KOPT-K1 (cell line): ENCODE measurements around the gene DYNC2H1.

ENCODE experiments used
- H3K27ac ChIP-seq: fragments of 200-600 bp; sonication (generic); 2 replicates; pipeline ENCODE4 v1.5.1; 2016; ENCODE audit warnings: antibody characterized with exemption, mild to moderate bottlenecking, low read depth, low read length; ENCODE audit not compliant: poor library complexity, severe bottlenecking
- H3K36me3 ChIP-seq: fragments of 200-600 bp; sonication (generic); 2 replicates; pipeline ENCODE4 v1.5.1; 2017; ENCODE audit warnings: antibody characterized with exemption, mild to moderate bottlenecking, low read length, moderate library complexity; ENCODE audit not compliant: insufficient read depth
- H3K9me3 ChIP-seq: fragments of 200-600 bp; sonication (generic); 2 replicates; pipeline ENCODE4 v1.5.1; 2017; ENCODE audit warnings: antibody characterized with exemption, low read length, mild to moderate bottlenecking; ENCODE audit not compliant: insufficient read depth, poor library complexity, severe bottlenecking

Gene DYNC2H1

GRCh38 chr11:103529181-103529684, 420.0 kb downstream of the DYNC2H1 start:
- Histone ChIP-seq H3K36me3 (no peaks in the 10 kb centered on the region), H3K9me3 (no peaks in the 10 kb centered on the region), H3K27ac (no peak overlapping the region)
